HEK293 (cell line): ENCODE data around the gene ZSWIM4.

Experiments used
- CTCF ChIA-PET: fragments of 350-600 bp; formaldehyde crosslinking; extraction: SDS; loops from one replicate; lab custom pipeline; 2021; ENCODE audit warnings: antibody characterized with exemption; lab: Yijun Ruan, JAX
- POLR2A ChIA-PET: fragments of 300-600 bp; formaldehyde crosslinking; extraction: SDS; loops from one replicate; lab custom pipeline; 2020; ENCODE audit warnings: antibody characterized with exemption, inconsistent platforms; lab: Yijun Ruan, JAX
- H3K27ac ChIP-seq: fragments of 200-500 bp; sonication (Bioruptor generic); 2 replicates; pipeline ENCODE4 v1.5.1; 2014; ENCODE audit warnings: low read depth, low read length, control low read depth, inconsistent platforms; ENCODE audit errors: extremely low read depth
- H3K36me3 ChIP-seq, 2 experiments: fragments of 200-500 bp in 1 of 2; sonication (Bioruptor generic) in 1 of 2; 1 replicate in 1 of 2; 2 replicates in 1 of 2; pipeline ENCODE4 v1.5.1; 2014 to 2017; ENCODE audit warnings: inconsistent platforms in 2 of 2, low read length in 2 of 2; ENCODE audit not compliant: control insufficient read depth in 2 of 2, insufficient read depth in 1 of 2
- H3K4me1 ChIP-seq: fragments of 200-500 bp; sonication (Bioruptor generic); 2 replicates; pipeline ENCODE4 v1.5.1; 2014; ENCODE audit warnings: mild to moderate bottlenecking, low read length, inconsistent platforms; ENCODE audit not compliant: control insufficient read depth, insufficient read depth
- H3K4me3 ChIP-seq: 2 replicates; pipeline ENCODE4 v1.5.1; 2011; ENCODE audit warnings: low read depth, mild to moderate bottlenecking, control low read depth, low read length, moderate library complexity
- H3K9me3 ChIP-seq: fragments of 200-500 bp; sonication (Bioruptor generic); 2 replicates; pipeline ENCODE4 v1.5.1; 2014; ENCODE audit warnings: low read depth, low read length, inconsistent platforms; ENCODE audit not compliant: control insufficient read depth, insufficient read depth
- EGR2 ChIP-seq: fragments of 450-650 bp; formaldehyde crosslinking; IDR thresholded peaks from 2 replicates; pipeline ENCODE4 v1.5.1; 2016; ENCODE audit warnings: low read depth, missing biosample characterization, missing genetic modification characterization
- GLI2 ChIP-seq: fragments of 450-650 bp; formaldehyde crosslinking; IDR thresholded peaks from 2 replicates; pipeline ENCODE4; 2017; ENCODE audit warnings: missing biosample characterization, missing genetic modification characterization, low read depth, borderline replicate concordance
- GLI4 ChIP-seq: fragments of 450-650 bp; formaldehyde crosslinking; IDR thresholded peaks from 2 replicates; pipeline ENCODE4 v1.5.1; 2016; ENCODE audit warnings: missing biosample characterization, missing genetic modification characterization
- GLIS2 ChIP-seq: fragments of 450-650 bp; formaldehyde crosslinking; IDR thresholded peaks from 2 replicates; pipeline ENCODE4 v1.5.1; 2016; ENCODE audit warnings: missing biosample characterization, missing genetic modification characterization
- HIC1 ChIP-seq: fragments of 450-650 bp; formaldehyde crosslinking; IDR thresholded peaks from 2 replicates; pipeline ENCODE4 v1.5.1; 2016; ENCODE audit warnings: missing biosample characterization, missing genetic modification characterization
- HOXA7 ChIP-seq: sonication (generic); formaldehyde crosslinking; IDR thresholded peaks from 2 replicates; pipeline ENCODE4 v1.8.1; 2022; ENCODE audit warnings: missing genetic modification reagents, borderline replicate concordance
- IKZF3 ChIP-seq: fragments of 450-650 bp; IDR thresholded peaks from 2 replicates; pipeline ENCODE4 v1.5.0; 2018; ENCODE audit warnings: missing biosample characterization, mild to moderate bottlenecking, missing genetic modification characterization, moderate library complexity
- MZF1 ChIP-seq: fragments of 450-650 bp; formaldehyde crosslinking; IDR thresholded peaks from 2 replicates; pipeline ENCODE4 v1.5.1; 2017; ENCODE audit warnings: missing biosample characterization, missing genetic modification characterization, borderline replicate concordance
- OSR2 ChIP-seq: fragments of 450-650 bp; formaldehyde crosslinking; IDR thresholded peaks from 2 replicates; pipeline ENCODE4 v1.5.1; 2016; ENCODE audit warnings: missing biosample characterization, missing genetic modification characterization
- PBX3 ChIP-seq: sonication (generic); formaldehyde crosslinking; IDR thresholded peaks from 2 replicates; pipeline ENCODE4 v1.8.1; 2022; ENCODE audit warnings: mild to moderate bottlenecking, moderate library complexity, missing genetic modification reagents
- SCRT1 ChIP-seq: fragments of 450-650 bp; formaldehyde crosslinking; IDR thresholded peaks from 2 replicates; pipeline ENCODE4 v1.5.1; 2016; ENCODE audit warnings: missing biosample characterization, missing genetic modification characterization, borderline replicate concordance
- SP2 ChIP-seq: fragments of 450-650 bp; formaldehyde crosslinking; IDR thresholded peaks from 2 replicates; pipeline ENCODE4 v1.5.1; 2016; ENCODE audit warnings: missing biosample characterization, missing genetic modification characterization
- SP3 ChIP-seq: fragments of 450-650 bp; formaldehyde crosslinking; IDR thresholded peaks from 2 replicates; pipeline ENCODE4 v1.5.1; 2016; ENCODE audit warnings: missing biosample characterization, missing genetic modification characterization
- WT1 ChIP-seq: fragments of 450-650 bp; formaldehyde crosslinking; IDR thresholded peaks from 2 replicates; pipeline ENCODE4 v1.5.1; 2016; ENCODE audit warnings: missing biosample characterization, missing genetic modification characterization
- ZBTB1 ChIP-seq: fragments of 450-650 bp; formaldehyde crosslinking; IDR thresholded peaks from 2 replicates; pipeline ENCODE4 v1.5.1; 2016; ENCODE audit warnings: missing biosample characterization, missing genetic modification characterization
- ZBTB10 ChIP-seq: fragments of 450-650 bp; formaldehyde crosslinking; IDR thresholded peaks from 2 replicates; pipeline ENCODE4 v1.5.1; 2016; ENCODE audit warnings: missing biosample characterization, missing genetic modification characterization
- ZBTB17 ChIP-seq: fragments of 450-650 bp; formaldehyde crosslinking; IDR thresholded peaks from 2 replicates; pipeline ENCODE4 v1.5.1; 2016; ENCODE audit warnings: missing biosample characterization, missing genetic modification characterization
- ZBTB8A ChIP-seq: fragments of 450-650 bp; formaldehyde crosslinking; IDR thresholded peaks from 2 replicates; pipeline ENCODE4 v1.5.1; 2016; ENCODE audit warnings: missing biosample characterization, missing genetic modification characterization
- ZFP69B ChIP-seq: fragments of 450-650 bp; formaldehyde crosslinking; IDR thresholded peaks from 2 replicates; pipeline ENCODE4 v1.5.1; 2016; ENCODE audit warnings: missing biosample characterization, missing genetic modification characterization
- ZIC2 ChIP-seq: fragments of 450-650 bp; formaldehyde crosslinking; IDR thresholded peaks from 2 replicates; pipeline ENCODE4 v1.5.1; 2016; ENCODE audit warnings: missing biosample characterization, missing genetic modification characterization
- ZNF223 ChIP-seq: fragments of 450-650 bp; formaldehyde crosslinking; IDR thresholded peaks from 2 replicates; pipeline ENCODE4 v1.5.1; 2016; ENCODE audit warnings: missing biosample characterization, missing genetic modification characterization
- ZNF24 ChIP-seq: fragments of 450-650 bp; formaldehyde crosslinking; IDR thresholded peaks from 2 replicates; pipeline ENCODE4 v1.5.1; 2016; ENCODE audit warnings: missing biosample characterization, missing genetic modification characterization
- ZNF366 ChIP-seq: fragments of 450-650 bp; formaldehyde crosslinking; conservative IDR thresholded peaks from 2 replicates; pipeline ENCODE4 v1.5.1; 2016; ENCODE audit warnings: missing biosample characterization, missing genetic modification characterization
- ZNF394 ChIP-seq: fragments of 450-650 bp; formaldehyde crosslinking; IDR thresholded peaks from 2 replicates; pipeline ENCODE4 v1.5.1; 2016; ENCODE audit warnings: missing biosample characterization, missing genetic modification characterization, mild to moderate bottlenecking, moderate library complexity, borderline replicate concordance
- ZNF501 ChIP-seq: fragments of 450-650 bp; formaldehyde crosslinking; IDR thresholded peaks from 2 replicates; pipeline ENCODE4 v1.5.1; 2016; ENCODE audit warnings: missing biosample characterization, missing genetic modification characterization
- ZNF600 ChIP-seq: fragments of 450-650 bp; formaldehyde crosslinking; IDR thresholded peaks from 2 replicates; pipeline ENCODE4 v1.5.1; 2016; ENCODE audit warnings: missing biosample characterization, missing genetic modification characterization
- ZNF621 ChIP-seq: fragments of 450-650 bp; formaldehyde crosslinking; IDR thresholded peaks from 2 replicates; pipeline ENCODE4 v1.5.1; 2017; ENCODE audit warnings: missing biosample characterization, missing genetic modification characterization
- ZNF664 ChIP-seq: fragments of 450-650 bp; formaldehyde crosslinking; IDR thresholded peaks from 2 replicates; pipeline ENCODE4 v1.5.1; 2016; ENCODE audit warnings: missing biosample characterization, missing genetic modification characterization
- ZNF704 ChIP-seq: fragments of 450-650 bp; formaldehyde crosslinking; IDR thresholded peaks from 2 replicates; pipeline ENCODE4 v1.5.1; 2016; ENCODE audit warnings: missing biosample characterization, missing genetic modification characterization
- ZNF76 ChIP-seq: fragments of 450-650 bp; formaldehyde crosslinking; IDR thresholded peaks from 2 replicates; pipeline ENCODE4; 2016; ENCODE audit warnings: low read depth, missing biosample characterization, missing genetic modification characterization, borderline replicate concordance
- ZNF837 ChIP-seq: fragments of 450-650 bp; formaldehyde crosslinking; IDR thresholded peaks from 2 replicates; pipeline ENCODE4 v1.5.1; 2016; ENCODE audit warnings: missing biosample characterization, missing genetic modification characterization
- ZXDB ChIP-seq: fragments of 450-650 bp; formaldehyde crosslinking; IDR thresholded peaks from 2 replicates; pipeline ENCODE4 v1.5.1; 2016; ENCODE audit warnings: missing biosample characterization, missing genetic modification characterization

The ZSWIM4 gene

GRCh38 chr19:13843104-13843921 lies 48.1 kb downstream of the ZSWIM4 start:
- ChIA-PET CTCF (interaction anchor here (0.6 to 1.4 kb wide), 2 partner anchors 10 to 1046 kb away, joined by 3 to 5 read pairs; no protein-coding TSS in a partner anchor), POLR2A (interaction anchor here (0.6 to 1.8 kb wide), 4 partner anchors 9 to 226 kb away, joined by 3 to 5 read pairs (median 4); no protein-coding TSS in a partner anchor)
- H3K27ac ChIP-seq: peak overlapping the region; percentile 81; the same call in 1 of the 2 replicates
- H3K4me1 ChIP-seq: peaks cover 29% of the 10 kb centered on the region
- H3K4me3 ChIP-seq: peak overlapping the region; percentile 78
- no peaks in the 10 kb centered on the region for H3K9me3 ChIP-seq
- H3K36me3 ChIP-seq: no peaks in the 10 kb centered on the region
- TF ChIP-seq IKZF3 (tag by site-specific recombination): peak; percentile 93
- TF ChIP-seq GLIS2 (tag by site-specific recombination): peak; percentile 8; the same call in 1 of the 2 replicates
- no peak for TF ChIP-seq MZF1
- 0 out of 2 replicates have a peak, but pooled peaks have one; percentile 20 for TF ChIP-seq EGR2 (tag by site-specific recombination)
- no peak for TF ChIP-seq ZNF600 (tag by site-specific recombination)
- peak; percentile 17; the same call in 1 of the 2 replicates for TF ChIP-seq ZBTB8A (tag by site-specific recombination)
- TF ChIP-seq ZNF223 (tag by site-specific recombination): no peak
- no peak for TF ChIP-seq GLI2
- TF ChIP-seq ZNF394 (tag by site-specific recombination): peak; percentile 80
- peak; percentile 79 for TF ChIP-seq WT1 (tag by site-specific recombination)
- TF ChIP-seq ZBTB1 (tag by site-specific recombination): no peak
- TF ChIP-seq ZNF837: no peak
- peak; percentile 50 for TF ChIP-seq ZIC2
- TF ChIP-seq ZNF501 (tag by site-specific recombination): no peak
- peak; percentile 89 for TF ChIP-seq OSR2 (tag by site-specific recombination)
- TF ChIP-seq ZXDB (tag by site-specific recombination): peak; percentile 48
- no peak for TF ChIP-seq ZFP69B (tag by site-specific recombination)
- peak; percentile 60; the same call in 1 of the 2 replicates for TF ChIP-seq ZNF366 (tag by site-specific recombination)
- TF ChIP-seq SP3: peak; percentile 54
- no peak for TF ChIP-seq ZNF24 (tag by site-specific recombination)
- TF ChIP-seq ZNF621: no peak
- TF ChIP-seq PBX3 (CRISPR knock-in tag): no peak
- TF ChIP-seq ZBTB10: peak; percentile 80; the same call in 1 of the 2 replicates
- TF ChIP-seq HOXA7: no peak
- no peak for TF ChIP-seq GLI4 (tag by site-specific recombination)
- no peak for TF ChIP-seq ZNF704
- TF ChIP-seq ZBTB17 (tag by site-specific recombination): 0 out of 2 replicates have a peak, but pooled peaks have one; percentile 30
- TF ChIP-seq SCRT1 (tag by site-specific recombination): no peak
- TF ChIP-seq ZNF76 (tag by site-specific recombination): peak; percentile 90
- peak; percentile 54 for TF ChIP-seq SP2 (tag by site-specific recombination)
- TF ChIP-seq ZNF664 (tag by site-specific recombination): no peak
- peak; percentile 90 for TF ChIP-seq HIC1 (tag by site-specific recombination)
